ENCODE results near the gene CMC2.

CMC2 gene

DNA sequence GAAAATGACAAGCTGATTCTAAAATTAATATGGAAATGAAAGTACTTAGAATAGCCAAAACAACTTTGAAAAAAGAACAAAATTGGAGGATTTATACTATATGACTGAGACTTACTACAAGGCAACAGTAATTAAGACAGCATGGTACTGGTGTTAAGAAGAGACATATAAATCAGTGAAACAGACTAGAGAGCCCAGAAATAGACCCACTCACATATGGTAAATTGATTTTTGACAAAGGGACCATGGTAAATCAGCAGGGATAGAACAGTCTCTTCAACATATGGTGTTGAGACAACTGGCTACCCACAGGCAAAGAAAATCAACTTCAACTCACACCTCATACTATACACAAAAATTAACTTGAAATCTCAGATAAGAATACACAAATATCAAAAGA is 12.9 kb downstream of the CMC2 start:
- no peak for DNase-seq
- TF ChIP-seq POLR2A (IDR thresholded peaks at IDR 0.05; ENCODE audit: low read length), result no peak
- TF ChIP-seq GATA1 (IDR thresholded peaks at IDR 0.05; ENCODE audit: low read depth, low read length), result no peak

DNA sequence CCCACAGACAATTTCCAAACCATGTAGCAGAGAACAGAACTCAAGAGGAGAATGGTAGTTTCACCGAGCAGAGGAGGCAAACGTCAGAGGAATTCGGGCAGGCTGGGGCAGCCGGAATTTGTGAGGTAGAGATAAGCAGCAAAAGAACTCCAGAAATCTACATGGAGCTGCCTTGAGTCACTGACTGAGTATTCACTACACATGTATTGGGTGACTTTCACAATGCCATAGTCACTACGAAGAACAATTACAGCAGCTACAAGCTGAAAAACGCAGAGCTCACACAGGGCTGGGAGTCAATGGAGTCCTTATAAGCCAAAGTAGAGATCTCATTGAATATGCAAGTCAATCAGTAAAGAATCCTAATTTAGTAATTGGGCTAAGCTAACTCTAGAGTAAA is 13.4 kb downstream of the CMC2 start:
- peak; percentile 28 to 33 for DNase-seq
- TF ChIP-seq POLR2A (IDR thresholded peaks at IDR 0.05; ENCODE audit: low read length), result no peak
- TF ChIP-seq GATA1 (IDR thresholded peaks at IDR 0.05; ENCODE audit: low read depth, low read length), result no peak

DNA sequence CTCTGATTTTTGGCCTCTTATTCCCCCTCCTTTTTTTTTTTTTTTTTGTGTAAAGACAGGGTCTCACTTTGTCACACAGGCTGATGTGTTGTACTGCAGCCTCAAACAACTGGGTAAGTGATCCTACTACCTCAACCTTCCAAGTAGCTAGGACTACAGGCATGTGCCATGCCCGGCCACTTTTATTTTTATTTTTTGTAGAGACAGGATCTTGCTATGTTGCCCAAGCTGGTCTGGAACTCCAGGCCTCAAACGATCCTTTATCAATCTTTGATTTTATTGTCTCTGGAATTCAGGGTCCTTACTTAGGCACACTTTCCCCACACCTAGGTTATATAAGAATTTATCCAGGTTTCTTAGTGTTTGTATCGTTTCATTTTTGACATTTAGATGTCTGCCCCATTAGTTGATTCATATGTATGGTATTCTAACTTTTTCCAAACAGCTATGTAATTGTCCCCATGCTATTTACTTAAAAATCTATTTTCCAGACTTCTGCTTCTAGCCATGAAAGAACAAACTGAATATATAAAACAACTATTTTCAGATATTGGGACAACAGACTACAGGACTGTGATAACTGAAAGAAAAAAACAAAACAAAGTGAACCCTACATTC is 13.9 kb downstream of the CMC2 start:
- no peak for DNase-seq
- TF ChIP-seq GATA1 (IDR thresholded peaks at IDR 0.05; ENCODE audit: low read depth, low read length) (no peak), POLR2A (IDR thresholded peaks at IDR 0.05; ENCODE audit: low read length) (no peak)

DNA sequence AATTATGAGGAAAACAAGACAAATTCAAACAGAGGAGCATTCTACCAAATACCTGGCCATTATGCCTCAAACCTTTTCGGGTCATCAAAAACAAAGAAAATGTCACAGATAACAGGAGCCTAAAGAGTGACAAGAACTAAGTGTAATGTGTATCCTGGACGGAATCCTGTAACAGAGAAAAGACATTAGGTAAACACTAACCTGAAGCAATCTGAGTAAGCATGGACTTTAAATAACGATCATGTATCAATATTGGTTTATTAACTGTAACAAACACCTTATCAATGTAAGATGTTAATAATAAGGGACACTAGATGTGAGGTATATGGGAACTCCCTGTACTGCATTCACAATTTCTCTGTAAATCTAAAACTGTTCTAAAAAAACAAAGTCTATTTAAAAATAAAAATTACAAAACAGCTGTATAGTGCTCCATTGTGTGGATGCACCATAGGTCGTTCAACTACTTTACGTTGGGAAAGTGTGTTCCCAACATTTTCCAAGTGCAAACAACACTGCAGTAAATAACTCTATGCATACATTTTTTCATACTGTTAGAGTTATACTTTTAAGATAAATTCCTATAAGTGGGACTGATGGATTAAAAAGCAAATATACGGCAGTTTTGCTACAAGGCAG is 14.8 kb downstream of the CMC2 start:
- DNase-seq, result no peak
- TF ChIP-seq GATA1 (IDR thresholded peaks at IDR 0.05; ENCODE audit: low read depth, low read length) (no peak), POLR2A (IDR thresholded peaks at IDR 0.05; ENCODE audit: low read length) (no peak)

DNA sequence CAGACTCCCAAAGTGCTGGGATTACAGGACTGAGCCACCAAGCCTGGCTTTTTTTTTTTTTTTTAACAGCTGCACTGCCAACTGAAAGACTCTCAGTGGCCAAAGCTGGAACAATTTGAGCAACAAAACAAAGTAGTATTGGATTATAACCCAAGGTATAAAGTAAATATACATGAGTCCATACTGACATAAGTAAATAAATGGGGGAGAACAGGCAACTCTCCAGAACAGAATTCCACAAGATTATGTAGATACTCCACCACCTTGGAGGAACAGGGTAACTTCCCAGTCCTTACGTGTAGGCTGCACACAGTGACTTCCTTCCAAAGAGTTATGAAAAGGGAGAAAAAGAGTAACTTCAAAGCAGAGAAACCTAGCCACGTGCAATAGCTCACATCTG is 15.7 kb downstream of the CMC2 start:
- TF ChIP-seq POLR2A (IDR thresholded peaks at IDR 0.05; ENCODE audit: low read length) (no peak), GATA1 (IDR thresholded peaks at IDR 0.05; ENCODE audit: low read depth, low read length) (no peak)
- no peak for DNase-seq

DNA sequence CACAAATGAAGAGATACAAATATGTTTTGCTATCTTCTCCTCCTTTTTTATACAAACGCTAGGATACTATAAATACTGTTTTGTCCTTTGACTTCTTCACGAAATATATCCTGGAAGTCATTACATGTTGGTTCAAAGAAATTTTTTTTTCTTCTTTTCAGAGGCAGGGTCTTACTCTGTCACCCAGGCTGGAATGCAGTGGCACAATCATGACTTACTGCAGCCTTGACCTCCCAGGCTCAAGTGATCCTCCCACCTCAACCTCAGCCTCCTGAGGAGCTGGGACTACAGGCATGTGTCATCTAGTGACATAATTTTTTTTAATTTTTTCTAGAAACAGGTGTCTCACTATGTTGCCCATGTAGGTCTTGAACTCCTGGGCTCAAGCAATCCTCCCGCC is 16.1 kb downstream of the CMC2 start:
- TF ChIP-seq GATA1 (IDR thresholded peaks at IDR 0.05; ENCODE audit: low read depth, low read length) (no peak), POLR2A (IDR thresholded peaks at IDR 0.05; ENCODE audit: low read length) (no peak)

DNA sequence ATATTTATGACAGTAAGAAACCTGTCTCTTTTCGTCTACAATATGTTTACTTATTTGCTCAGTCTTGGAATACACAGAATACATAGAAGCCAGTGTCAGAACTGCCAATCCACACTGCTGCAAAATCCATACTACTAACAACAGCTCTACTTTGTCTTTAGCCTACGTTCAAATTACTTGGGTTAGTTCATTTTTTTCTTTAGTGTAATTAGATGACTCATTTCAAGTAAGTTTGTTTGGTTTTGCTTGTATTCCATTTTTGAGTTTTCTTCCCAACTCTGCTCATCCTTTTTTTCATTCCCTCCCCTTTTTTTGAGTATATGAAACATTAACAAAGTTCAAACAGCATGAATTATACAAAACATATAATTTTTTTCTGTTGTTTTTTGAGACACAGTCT is 16.9 kb downstream of the CMC2 start:
- no peak for DNase-seq
- no peak for TF ChIP-seq POLR2A (IDR thresholded peaks at IDR 0.05; ENCODE audit: low read length)
- TF ChIP-seq GATA1 (IDR thresholded peaks at IDR 0.05; ENCODE audit: low read depth, low read length), result no peak

More for the DNA sequence above, 16.1 kb downstream of the CMC2 start:
- DNase-seq, result no peak

DNA sequence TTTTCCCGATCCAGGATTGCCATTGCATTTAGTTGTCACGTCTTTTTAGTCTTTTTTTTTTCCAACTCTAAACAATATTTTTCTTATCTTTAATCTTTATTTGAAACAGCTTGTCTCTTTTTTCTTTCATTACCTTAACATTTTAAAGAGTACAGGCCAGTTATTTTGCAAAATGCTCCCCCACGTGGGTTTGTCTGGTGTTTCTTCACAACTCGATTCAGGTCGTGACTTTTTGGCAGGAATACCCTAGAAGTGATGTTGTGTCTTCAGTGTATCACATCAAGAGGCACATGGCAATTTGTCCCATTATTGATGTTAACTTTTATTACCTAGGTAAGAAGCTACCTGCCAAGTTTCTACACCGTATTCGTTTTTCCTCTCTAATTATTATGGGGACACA is 17.9 kb downstream of the CMC2 start:
- TF ChIP-seq POLR2A (IDR thresholded peaks at IDR 0.05; ENCODE audit: low read length) (no peak), GATA1 (IDR thresholded peaks at IDR 0.05; ENCODE audit: low read depth, low read length) (no peak)
- no peak for DNase-seq

DNA sequence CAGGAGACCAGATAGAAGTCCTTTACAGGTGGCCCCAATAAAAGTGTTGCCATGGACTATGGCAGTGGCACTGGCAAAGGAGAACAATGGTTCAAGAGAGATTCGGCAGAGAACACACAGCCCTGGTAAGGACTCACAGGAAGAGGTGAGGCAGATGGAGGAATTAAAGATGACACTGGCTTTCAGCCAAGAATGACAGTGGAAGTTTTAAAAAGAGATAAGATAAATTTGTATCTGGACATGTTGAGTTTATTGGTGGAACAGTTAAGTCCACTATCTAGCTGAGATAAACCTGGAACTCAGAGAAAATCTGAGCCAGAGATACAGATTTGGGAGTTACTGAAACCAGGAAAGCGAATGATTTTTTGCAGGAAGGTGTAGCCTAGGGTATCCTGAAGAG is 20.1 kb downstream of the CMC2 start:
- TF ChIP-seq GATA1 (IDR thresholded peaks at IDR 0.05; ENCODE audit: low read depth, low read length), result no peak
- TF ChIP-seq POLR2A (IDR thresholded peaks at IDR 0.05; ENCODE audit: low read length), result no peak
- DNase-seq, result peak; percentile 9 to 13

DNA sequence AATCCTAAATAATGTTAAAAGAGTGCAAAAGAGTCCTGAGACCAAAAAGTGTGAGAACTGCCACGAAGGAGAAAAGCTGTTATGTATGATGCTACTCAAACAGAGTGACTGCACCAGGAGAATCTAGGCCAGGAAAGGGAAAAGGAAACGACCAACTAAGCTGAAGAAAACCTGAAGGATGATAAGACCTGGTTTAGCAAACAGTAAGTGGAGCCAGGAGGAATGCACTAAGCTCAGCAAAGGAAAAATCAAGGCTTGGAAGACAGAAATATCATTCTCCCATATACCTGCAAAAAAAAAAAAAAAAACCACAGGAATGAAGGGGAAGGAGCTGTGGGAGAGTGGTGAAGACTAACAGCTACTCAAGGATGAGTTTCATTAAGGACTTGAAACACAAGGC is 21.1 kb downstream of the CMC2 start:
- TF ChIP-seq POLR2A (IDR thresholded peaks at IDR 0.05; ENCODE audit: low read length), result no peak
- TF ChIP-seq GATA1 (IDR thresholded peaks at IDR 0.05; ENCODE audit: low read depth, low read length), result no peak
- DNase-seq, result no peak

DNA sequence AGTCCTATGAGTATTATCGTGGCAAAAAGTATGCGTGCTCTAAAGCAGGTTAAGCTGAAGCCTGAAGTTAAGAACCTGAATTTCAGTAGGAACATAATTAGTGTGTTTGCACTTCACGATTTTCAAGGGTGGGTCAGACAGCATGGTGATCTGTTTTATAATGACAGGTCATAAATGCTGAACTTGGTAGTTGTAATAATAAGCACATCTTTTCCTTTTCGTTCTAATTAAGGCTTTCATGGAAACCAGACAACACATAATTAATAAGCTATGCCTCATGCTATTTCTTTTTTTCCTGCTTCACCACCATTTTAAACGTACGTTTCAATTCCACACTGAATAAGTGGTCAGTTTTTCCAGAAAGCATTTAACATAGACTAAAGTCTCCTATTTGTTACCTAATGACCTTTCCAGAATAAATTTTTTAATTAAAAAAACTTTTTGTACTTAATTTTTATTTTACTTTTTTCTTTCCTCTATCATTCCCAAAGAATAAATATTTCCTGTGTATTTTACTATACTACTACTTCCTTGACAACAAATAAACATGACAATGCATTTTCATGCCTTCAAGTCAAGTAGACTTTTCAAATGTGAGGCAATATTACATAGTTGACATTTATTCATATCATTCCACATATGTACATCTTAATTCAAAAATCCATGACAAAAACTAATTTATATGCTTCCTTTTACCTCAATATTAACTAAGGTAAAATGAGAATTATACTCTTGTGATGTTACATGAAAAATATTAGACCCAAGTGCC is 22.4 kb downstream of the CMC2 start:
- DNase-seq, result no peak
- TF ChIP-seq POLR2A (IDR thresholded peaks at IDR 0.05; ENCODE audit: low read length), result no peak
- TF ChIP-seq GATA1 (IDR thresholded peaks at IDR 0.05; ENCODE audit: low read depth, low read length), result no peak

DNA sequence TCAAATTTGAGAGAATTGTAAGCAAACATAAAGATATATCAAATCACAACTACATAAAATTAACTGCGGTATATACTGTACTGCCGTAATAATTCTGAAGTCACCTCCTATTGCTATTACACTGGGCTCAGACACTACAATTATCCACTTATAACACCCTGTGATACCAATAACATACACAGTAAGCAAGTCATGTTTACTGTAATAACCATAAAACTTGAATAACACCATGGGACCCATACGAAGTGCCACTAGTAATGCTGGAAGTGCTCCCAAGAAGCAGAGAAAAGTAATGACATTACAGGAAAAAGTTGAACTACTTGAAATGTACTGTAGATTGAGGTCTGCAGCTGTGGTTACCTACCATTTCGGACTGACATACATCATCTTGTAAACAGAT is 24.0 kb downstream of the CMC2 start:
- DNase-seq, result no peak
- TF ChIP-seq GATA1 (IDR thresholded peaks at IDR 0.05; ENCODE audit: low read depth, low read length), result no peak
- no peak for TF ChIP-seq POLR2A (IDR thresholded peaks at IDR 0.05; ENCODE audit: low read length)

DNA sequence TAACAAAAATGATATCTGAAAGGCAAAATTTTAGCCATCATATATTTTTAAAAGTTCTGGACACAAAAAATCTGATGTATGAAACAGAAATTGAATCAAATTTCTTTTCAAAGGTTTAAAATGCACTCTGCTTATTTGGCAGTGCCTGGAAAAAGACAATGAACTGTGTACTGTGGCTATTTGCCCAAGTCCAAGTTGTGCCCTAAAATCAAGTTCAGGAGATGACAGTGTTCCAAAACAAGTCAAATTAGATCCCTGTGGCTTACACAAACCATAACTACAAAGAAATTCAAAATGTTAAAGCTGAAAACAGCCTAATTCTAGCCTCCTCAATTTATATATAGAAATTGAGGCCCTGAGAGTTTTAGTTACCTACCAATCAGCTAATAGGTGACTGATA is 25.6 kb downstream of the CMC2 start:
- DNase-seq, result no peak
- TF ChIP-seq POLR2A (IDR thresholded peaks at IDR 0.05; ENCODE audit: low read length), result no peak
- TF ChIP-seq GATA1 (IDR thresholded peaks at IDR 0.05; ENCODE audit: low read depth, low read length), result no peak

DNA sequence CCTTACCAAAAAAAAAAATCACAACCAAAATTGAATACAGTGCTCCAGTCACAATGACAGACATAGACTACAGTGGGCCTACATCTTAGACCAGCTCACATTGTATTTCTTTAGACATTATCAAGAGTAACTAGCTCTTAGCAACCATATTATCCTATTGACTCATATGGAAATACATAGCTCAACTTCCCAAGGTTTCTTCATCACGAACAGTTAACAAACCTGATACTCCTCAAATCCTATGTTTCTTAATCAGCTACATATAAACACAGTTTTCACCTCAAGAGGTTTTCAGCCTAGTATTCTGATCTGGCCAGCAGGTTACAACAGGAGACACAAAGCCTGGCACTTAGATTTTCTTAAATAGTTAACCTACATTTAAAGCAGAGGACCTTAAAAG is 29.7 kb downstream of the CMC2 start:
- no peak for TF ChIP-seq POLR2A (IDR thresholded peaks at IDR 0.05; ENCODE audit: low read length)
- TF ChIP-seq GATA1 (IDR thresholded peaks at IDR 0.05; ENCODE audit: low read depth, low read length), result no peak
- DNase-seq, result no peak
